H9 (cell line): ENCODE data around the gene ANKRD55. TPM values are rescaled to one million over a fixed set of nuclear protein-coding genes. Genes with fewer than 3 reads are reported as not detected.

Source experiments
- DNase-seq: peaks from one replicate; pipeline ENCODE4 v3.0.0-alpha.2; 2017
- H2AFZ ChIP-seq: one replicate; pipeline ENCODE4 v1.6.1; 2013; ENCODE audit warnings: mild to moderate bottlenecking, low read length, control low read depth, moderate library complexity
- H2AK5ac ChIP-seq: 2 replicates; pipeline ENCODE4 v1.6.1; 2013; ENCODE audit warnings: low read length, control low read depth, mixed read lengths; ENCODE audit not compliant: insufficient read length
- H2BK120ac ChIP-seq: one replicate; pipeline ENCODE4 v1.6.1; 2013; ENCODE audit warnings: low read depth, mild to moderate bottlenecking, low read length, control low read depth, inconsistent platforms; ENCODE audit not compliant: poor library complexity, severe bottlenecking
- H2BK12ac ChIP-seq: 2 replicates; pipeline ENCODE4 v1.6.1; 2013; ENCODE audit warnings: low read length, control low read depth, mixed read lengths, low read depth; ENCODE audit not compliant: insufficient read length
- H2BK15ac ChIP-seq: 2 replicates; pipeline ENCODE4 v1.6.1; 2013; ENCODE audit warnings: low read depth, low read length, control low read depth
- H2BK20ac ChIP-seq: one replicate; pipeline ENCODE4 v1.6.1; 2013; ENCODE audit warnings: low read depth, mild to moderate bottlenecking, low read length, control low read depth, inconsistent platforms; ENCODE audit not compliant: poor library complexity, severe bottlenecking
- H2BK5ac ChIP-seq: 2 replicates; pipeline ENCODE4 v1.6.1; 2013; ENCODE audit warnings: low read length, control low read depth, mixed read lengths; ENCODE audit not compliant: insufficient read length
- H3K14ac ChIP-seq: 2 replicates; pipeline ENCODE4 v1.6.1; 2013; ENCODE audit warnings: low read length, control low read depth; ENCODE audit not compliant: insufficient read depth
- H3K18ac ChIP-seq: 2 replicates; pipeline ENCODE4 v1.6.1; 2013; ENCODE audit warnings: low read depth, mild to moderate bottlenecking, mixed read lengths, low read length, control low read depth; ENCODE audit not compliant: insufficient read length
- H3K23ac ChIP-seq: 2 replicates; pipeline ENCODE4 v1.6.1; 2013; ENCODE audit warnings: low read length, control low read depth, mixed read lengths, low read depth; ENCODE audit not compliant: insufficient read length
- H3K23me2 ChIP-seq: 2 replicates; pipeline ENCODE4 v1.6.1; 2013; ENCODE audit warnings: low read depth, mild to moderate bottlenecking, mixed read lengths, low read length, control low read depth; ENCODE audit not compliant: insufficient read length, poor library complexity, severe bottlenecking
- H3K27ac ChIP-seq: 2 replicates; pipeline ENCODE4 v1.5.1; 2013; ENCODE audit warnings: low read length, control low read depth, mixed read lengths, low read depth; ENCODE audit not compliant: insufficient read length
- H3K27me3 ChIP-seq: 2 replicates; pipeline ENCODE4 v1.6.1; 2013; ENCODE audit warnings: low read length, control low read depth, inconsistent platforms; ENCODE audit not compliant: insufficient read depth
- H3K4ac ChIP-seq: 2 replicates; pipeline ENCODE4 v1.6.1; 2013; ENCODE audit warnings: low read depth, mild to moderate bottlenecking, control low read depth, inconsistent platforms, low read length, moderate library complexity
- H3K4me1 ChIP-seq: 2 replicates; pipeline ENCODE4 v1.6.1; 2013; ENCODE audit warnings: low read length, control low read depth, inconsistent platforms; ENCODE audit not compliant: insufficient read depth
- H3K4me2 ChIP-seq: 2 replicates; pipeline ENCODE4 v1.6.1; 2013; ENCODE audit warnings: low read length, control low read depth, mixed read lengths; ENCODE audit not compliant: insufficient read length, insufficient read depth
- H3K56ac ChIP-seq: 2 replicates; pipeline ENCODE4 v1.6.1; 2013; ENCODE audit warnings: low read depth, mild to moderate bottlenecking, mixed read lengths, low read length, control low read depth; ENCODE audit not compliant: insufficient read length
- H3K79me1 ChIP-seq: 2 replicates; pipeline ENCODE4 v1.6.1; 2013; ENCODE audit warnings: low read depth, mild to moderate bottlenecking, moderate library complexity, low read length, control low read depth, inconsistent platforms; ENCODE audit not compliant: insufficient read depth, poor library complexity, severe bottlenecking
- H3K79me2 ChIP-seq: 2 replicates; pipeline ENCODE4 v1.6.1; 2013; ENCODE audit warnings: low read length, control low read depth, inconsistent platforms; ENCODE audit not compliant: insufficient read depth
- H3K9ac ChIP-seq: 2 replicates; pipeline ENCODE4 v1.6.1; 2013; ENCODE audit warnings: low read length, control low read depth, mixed read lengths; ENCODE audit not compliant: insufficient read length; ENCODE audit errors: extremely low read depth
- H3K9me3 ChIP-seq: one replicate; pipeline ENCODE4 v1.6.1; 2013; ENCODE audit warnings: low read depth, low read length, inconsistent platforms; ENCODE audit not compliant: control insufficient read depth
- H3T11ph ChIP-seq: one replicate; pipeline ENCODE4 v1.6.1; 2013; ENCODE audit warnings: mild to moderate bottlenecking, low read length, control low read depth, inconsistent platforms
- H4K20me1 ChIP-seq: one replicate; pipeline ENCODE4 v1.6.1; 2013; ENCODE audit not compliant: control insufficient read depth, insufficient read length, insufficient read depth
- H4K5ac ChIP-seq: 2 replicates; pipeline ENCODE4 v1.6.1; 2013; ENCODE audit warnings: low read depth, mild to moderate bottlenecking, mixed read lengths, low read length, control low read depth; ENCODE audit not compliant: insufficient read length
- H4K8ac ChIP-seq: replicated peaks from 2 replicates; pipeline ENCODE4 v1.6.1; 2013; ENCODE audit warnings: low read length, control low read depth, mixed read lengths, low read depth; ENCODE audit not compliant: insufficient read length
- H4K91ac ChIP-seq: 2 replicates; pipeline ENCODE4 v1.6.1; 2013; ENCODE audit warnings: low read depth, mild to moderate bottlenecking, moderate library complexity, mixed read lengths, low read length, control low read depth; ENCODE audit not compliant: insufficient read length
- H3K27ac Mint-ChIP-seq, 3 experiments: 2 replicates in 2 of 3; 3 replicates in 1 of 3; pipeline ENCODE4 v1.8.0; 2020 to 2021; ENCODE audit warnings: mixed read lengths in 3 of 3, mild to moderate bottlenecking in 1 of 3, moderate library complexity in 1 of 3
- H3K27me3 Mint-ChIP-seq: 2 replicates; pipeline ENCODE4 v1.8.0; 2021; ENCODE audit warnings: low read depth, mild to moderate bottlenecking, moderate library complexity, mixed read lengths
- H3K36me3 Mint-ChIP-seq, 3 experiments: 2 replicates in 2 of 3; 3 replicates in 1 of 3; pipeline ENCODE4 v1.8.0; 2020 to 2021; ENCODE audit warnings: low read depth in 3 of 3, mixed read lengths in 3 of 3; ENCODE audit not compliant: insufficient read depth in 1 of 3
- H3K4me1 Mint-ChIP-seq, 2 experiments: 2 replicates each; pipeline ENCODE4 v1.8.0; 2020; ENCODE audit warnings: mixed read lengths in 2 of 2
- H3K4me3 Mint-ChIP-seq, 2 experiments: 2 replicates in 1 of 2; 3 replicates in 1 of 2; pipeline ENCODE4 v1.8.0; 2020 to 2021; ENCODE audit warnings: mild to moderate bottlenecking in 2 of 2, mixed read lengths in 2 of 2, moderate library complexity in 1 of 2
- H3K9me3 Mint-ChIP-seq, 2 experiments: 2 replicates in 1 of 2; 3 replicates in 1 of 2; pipeline ENCODE4 v1.8.0; 2020; ENCODE audit warnings: mild to moderate bottlenecking in 2 of 2, mixed read lengths in 2 of 2, moderate library complexity in 1 of 2
- WGBS: extraction: QIAGEN DNeasy Blood & Tissue Kit; methylation state at CpG from one replicate; pipeline ENCODE4 v1.1.7; 2013; ENCODE audit warnings: missing lambda C conversion rate, low lambda C conversion rate, mixed read lengths; ENCODE audit not compliant: insufficient read length; ENCODE audit errors: extremely low coverage; 5-methylcytosine and 5-hydroxymethylcytosine counted together
- total RNA-seq: library from RNA; stranded (reverse); gene quantifications from 2 replicates; pipeline ENCODE4 v1.2.1, GENCODE V29; 2021
- TF ChIP-seq, protein P1 (sequence below): fragments of 200-600 bp; sonication (generic); conservative IDR thresholded peaks from 3 replicates; pipeline ENCODE4 v1.8.0; 2021; ENCODE audit warnings: antibody characterized with exemption, mild to moderate bottlenecking

Gene ANKRD55
- total RNA-seq, 1 experiment from 2014 or later, result not detected

DNA sequence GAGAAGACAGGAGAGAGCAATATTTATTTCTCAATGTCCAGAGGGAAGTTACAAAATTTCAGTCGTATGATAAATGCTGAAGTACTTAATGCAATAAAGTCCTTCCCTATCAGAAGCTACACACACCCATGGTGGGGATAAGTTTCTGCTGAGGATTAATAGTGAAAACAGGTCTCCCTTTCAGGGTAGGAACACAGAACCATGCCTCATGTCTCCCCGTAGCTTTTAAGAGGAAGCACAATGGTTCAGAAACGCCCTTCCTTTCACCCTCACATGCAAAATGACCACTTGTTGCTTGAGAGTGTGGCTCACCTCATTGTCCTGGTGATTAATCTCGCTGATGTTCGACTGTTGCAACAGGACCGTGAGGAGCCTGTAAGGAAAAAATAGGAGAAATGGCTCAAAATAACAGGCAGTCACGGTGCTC is 73.6 kb downstream of the ANKRD55 start:
- Histone ChIP-seq H3K27ac (no peak overlapping the region), H4K91ac (no peak overlapping the region), H4K8ac (no peak overlapping the region), H2BK20ac (no peak overlapping the region), H2BK12ac (no peak overlapping the region), H3K56ac (no peak overlapping the region), H3K18ac (no peak overlapping the region), H2AK5ac (no peak overlapping the region), H3K23ac (no peak overlapping the region), H3K9me3 (no peaks in the 10 kb centered on the region), H3K27me3 (no peaks in the 10 kb centered on the region), H3K79me2 (no peaks in the 10 kb centered on the region), H4K5ac (no peak overlapping the region), H3T11ph (no peak overlapping the region), H3K4ac (no peak overlapping the region), H3K9ac (no peak overlapping the region), H3K79me1 (no peaks in the 10 kb centered on the region), H2BK15ac (no peak overlapping the region), H3K4me2 (no peak overlapping the region), H2BK5ac (no peak overlapping the region), H4K20me1 (no peaks in the 10 kb centered on the region), H3K23me2 (no peaks in the 10 kb centered on the region), H3K14ac (no peak overlapping the region), H3K4me1 (peaks cover 14% of the 10 kb centered on the region), H2BK120ac (no peak overlapping the region), H2AFZ (no peak overlapping the region)
- no peaks in the 10 kb centered on the region for H3K36me3 Mint-ChIP-seq
- WGBS, result no CpG with 5 or more reads among the region's 7 CpGs
- H3K4me1 Mint-ChIP-seq, result peaks cover 37 to 46% of the 10 kb centered on the region in 2 experiments
- no peak for DNase-seq
- no peak overlapping the region for H3K4me3 Mint-ChIP-seq
- H3K9me3 Mint-ChIP-seq, result no peaks in the 10 kb centered on the region; a peak in 1 of 5 replicates
- TF ChIP-seq, protein P1, sequence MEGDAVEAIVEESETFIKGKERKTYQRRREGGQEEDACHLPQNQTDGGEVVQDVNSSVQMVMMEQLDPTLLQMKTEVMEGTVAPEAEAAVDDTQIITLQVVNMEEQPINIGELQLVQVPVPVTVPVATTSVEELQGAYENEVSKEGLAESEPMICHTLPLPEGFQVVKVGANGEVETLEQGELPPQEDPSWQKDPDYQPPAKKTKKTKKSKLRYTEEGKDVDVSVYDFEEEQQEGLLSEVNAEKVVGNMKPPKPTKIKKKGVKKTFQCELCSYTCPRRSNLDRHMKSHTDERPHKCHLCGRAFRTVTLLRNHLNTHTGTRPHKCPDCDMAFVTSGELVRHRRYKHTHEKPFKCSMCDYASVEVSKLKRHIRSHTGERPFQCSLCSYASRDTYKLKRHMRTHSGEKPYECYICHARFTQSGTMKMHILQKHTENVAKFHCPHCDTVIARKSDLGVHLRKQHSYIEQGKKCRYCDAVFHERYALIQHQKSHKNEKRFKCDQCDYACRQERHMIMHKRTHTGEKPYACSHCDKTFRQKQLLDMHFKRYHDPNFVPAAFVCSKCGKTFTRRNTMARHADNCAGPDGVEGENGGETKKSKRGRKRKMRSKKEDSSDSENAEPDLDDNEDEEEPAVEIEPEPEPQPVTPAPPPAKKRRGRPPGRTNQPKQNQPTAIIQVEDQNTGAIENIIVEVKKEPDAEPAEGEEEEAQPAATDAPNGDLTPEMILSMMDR, result no peak
- H3K27me3 Mint-ChIP-seq, result peaks cover 8% of the 10 kb centered on the region
- H3K27ac Mint-ChIP-seq, result peak overlapping the region in 2 of 3 experiments; percentile 62 to 69; a peak in 1 of 7 replicates
